ENCODE data around the gene KRT25.
"Not testable (repeated sequence)": the region's sequence is repeated elsewhere in the genome, so short reads cannot be mapped to it uniquely, and the experiment has no call there.

The KRT25 gene

GRCh38 chr17:40750391-40750790 is 4.7 kb downstream of the KRT25 start:
- no peak for DNase-seq

GRCh38 chr17:40748666-40749065 is 6.5 kb downstream of the KRT25 start:
- DNase-seq, result not testable (repeated sequence)

- DNase-seq, result no peak
Measured at GRCh38 chr17:40738553-40738952, 16.6 kb downstream of the KRT25 start.

GRCh38 chr17:40735016-40735415 is 20.1 kb downstream of the KRT25 start:
- no peak for DNase-seq

- DNase-seq, result no peak
Measured at GRCh38 chr17:40734018-40734417, 21.1 kb downstream of the KRT25 start.

GRCh38 chr17:40730970-40731369 is 24.2 kb downstream of the KRT25 start:
- DNase-seq, result no peak

GRCh38 chr17:40727447-40728231 is 27.5 kb downstream of the KRT25 start:
- DNase-seq, result no peak

- DNase-seq, result no peak
Measured at GRCh38 chr17:40726919-40727318, 28.2 kb downstream of the KRT25 start.

GRCh38 chr17:40724656-40725055 is 30.5 kb downstream of the KRT25 start:
- DNase-seq, result no peak

GRCh38 chr17:40722241-40722640 is 32.9 kb downstream of the KRT25 start:
- no peak for DNase-seq

- DNase-seq, result no peak
Measured at GRCh38 chr17:40720899-40721298, 34.2 kb downstream of the KRT25 start.

- DNase-seq, result no peak
Measured at GRCh38 chr17:40718930-40719329, 36.2 kb downstream of the KRT25 start.

GRCh38 chr17:40717776-40718175 is 37.4 kb downstream of the KRT25 start:
- DNase-seq, result no peak

GRCh38 chr17:40714473-40714872 is 40.7 kb downstream of the KRT25 start:
- no peak for DNase-seq

GRCh38 chr17:40707745-40708144 is 47.4 kb downstream of the KRT25 start:
- no peak for DNase-seq

- DNase-seq, result no peak
Measured at GRCh38 chr17:40705584-40705983, 49.5 kb downstream of the KRT25 start.

GRCh38 chr17:40703652-40704051 is 51.5 kb downstream of the KRT25 start, which contains the start of gene KRT24:
KRT24 (minus strand) TSS chr17:40703752; CDS start chr17:40703693, 59 bp downstream.
- DNase-seq, result no peak

GRCh38 chr17:40702271-40702670 is 52.9 kb downstream of the KRT25 start:
- DNase-seq, result no peak

GRCh38 chr17:40699853-40700252 is 55.3 kb downstream of the KRT25 start:
- DNase-seq, result no peak

GRCh38 chr17:40699371-40699770 is 55.8 kb downstream of the KRT25 start:
- no peak for DNase-seq
